Measurements from ENCODE around the gene TAAR8. TPM values are rescaled to one million over a fixed set of nuclear protein-coding genes. Genes with fewer than 3 reads are reported as not detected.

Gene TAAR8
- total and polyA plus RNA-seq, 4 experiments from 2014 or later = not detected

GRCh38 chr6:132570221-132570777 is 17.8 kb downstream of the TAAR8 start, which contains the start of gene TAAR6:
TAAR6 (plus strand) TSS chr6:132570322; CDS start chr6:132570322, 0 bp downstream.
- Histone ChIP-seq H3K4me1 (ENCODE audit: insufficient read depth, low read length) (no peaks in the 10 kb centered on the region), H3K27me3 (ENCODE audit: insufficient read depth, low read length) (no peaks in the 10 kb centered on the region), H3K9me3 (ENCODE audit: control insufficient read depth in 1 of 2, low read length in 2 of 2) (no peaks in the 10 kb centered on the region), H3K27ac (ENCODE audit: low read depth, low read length) (no peak within 1 kb of the TSS), H3K4me3 (ENCODE audit: low read length in 2 of 2) (no peak within 1 kb of the TSS), H3K36me3 (ENCODE audit: insufficient read depth, low read length) (no peaks in the 10 kb centered on the region)
- DNase-seq = no peak
- no peak within 1 kb of the TSS for H3K4me3 Mint-ChIP-seq
- intact Hi-C loops (cut with micrococcal nuclease) = no loop called here
- H3K4me1 Mint-ChIP-seq = no peaks in the 10 kb centered on the region
- no peak within 1 kb of the TSS for H3K27ac Mint-ChIP-seq
- H3K36me3 Mint-ChIP-seq = no peaks in the 10 kb centered on the region
- CTCF ChIA-PET (ENCODE audit: partially characterized antibody) = no interaction called here
- H3K27me3 Mint-ChIP-seq = peaks cover 15 to 16% of the 10 kb centered on the region in 2 donors
- H3K9me3 Mint-ChIP-seq = no peaks in the 10 kb centered on the region
- POLR2A ChIA-PET (ENCODE audit: partially characterized antibody) = no interaction called here

- Histone ChIP-seq H3K4me1 (ENCODE audit: insufficient read depth, low read length) (no peaks in the 10 kb centered on the region), H3K27me3 (ENCODE audit: insufficient read depth, low read length) (no peaks in the 10 kb centered on the region), H3K27ac (ENCODE audit: low read depth, low read length) (no peak overlapping the region), H3K36me3 (ENCODE audit: insufficient read depth, low read length) (no peaks in the 10 kb centered on the region), H3K4me3 (ENCODE audit: low read length in 2 of 2) (no peak overlapping the region), H3K9me3 (ENCODE audit: control insufficient read depth in 1 of 2, low read length in 2 of 2) (no peaks in the 10 kb centered on the region)
- DNase-seq = no peak
- intact Hi-C loops (cut with micrococcal nuclease) = no loop called here
- H3K27ac Mint-ChIP-seq = no peak overlapping the region
- H3K27me3 Mint-ChIP-seq = peaks cover 14 to 17% of the 10 kb centered on the region in 2 donors
- ChIA-PET CTCF (ENCODE audit: partially characterized antibody) (no interaction called here), POLR2A (ENCODE audit: partially characterized antibody) (no interaction called here)
- no peaks in the 10 kb centered on the region for H3K4me1 Mint-ChIP-seq
- no peaks in the 10 kb centered on the region for H3K36me3 Mint-ChIP-seq
- H3K9me3 Mint-ChIP-seq = no peaks in the 10 kb centered on the region
- no peak overlapping the region for H3K4me3 Mint-ChIP-seq
These were observed 19.3 kb downstream of the TAAR8 start for GRCh38 chr6:132571774-132572173.

GRCh38 chr6:132584698-132585097 is 32.2 kb downstream of the TAAR8 start:
- H3K4me3 Mint-ChIP-seq = no peak overlapping the region
- H3K36me3 ChIP-seq (ENCODE audit: insufficient read depth, low read length) = no peaks in the 10 kb centered on the region
- no peak overlapping the region for H3K27ac ChIP-seq (ENCODE audit: low read depth, low read length)
- no peaks in the 10 kb centered on the region for H3K9me3 ChIP-seq (ENCODE audit: control insufficient read depth in 1 of 2, low read length in 2 of 2)
- DNase-seq = no peak
- POLR2A ChIA-PET (ENCODE audit: partially characterized antibody) = no interaction called here
- H3K4me1 Mint-ChIP-seq = no peaks in the 10 kb centered on the region
- peaks cover 6 to 14% of the 10 kb centered on the region in 2 donors for H3K27me3 Mint-ChIP-seq
- CTCF ChIA-PET (ENCODE audit: partially characterized antibody) = no interaction called here
- intact Hi-C loops (cut with micrococcal nuclease) = no loop called here
- no peaks in the 10 kb centered on the region for H3K36me3 Mint-ChIP-seq
- no peak overlapping the region for H3K27ac Mint-ChIP-seq
- H3K9me3 Mint-ChIP-seq = peaks cover 0 to 5% (median 0%) of the 10 kb centered on the region in 8 donors
- H3K4me1 ChIP-seq (ENCODE audit: insufficient read depth, low read length) = no peaks in the 10 kb centered on the region
- no peak overlapping the region for H3K4me3 ChIP-seq (ENCODE audit: low read length in 2 of 2)
- no peaks in the 10 kb centered on the region for H3K27me3 ChIP-seq (ENCODE audit: insufficient read depth, low read length)

GRCh38 chr6:132587424-132587823 is 35.0 kb downstream of the TAAR8 start:
- no peaks in the 10 kb centered on the region for H3K36me3 Mint-ChIP-seq
- H3K4me1 Mint-ChIP-seq = no peaks in the 10 kb centered on the region
- ChIA-PET CTCF (ENCODE audit: partially characterized antibody) (no interaction called here), POLR2A (ENCODE audit: partially characterized antibody) (no interaction called here)
- H3K27ac Mint-ChIP-seq = no peak overlapping the region
- H3K27me3 ChIP-seq (ENCODE audit: insufficient read depth, low read length) = no peaks in the 10 kb centered on the region
- H3K4me3 Mint-ChIP-seq = no peak overlapping the region
- H3K27me3 Mint-ChIP-seq = peaks cover 5 to 12% of the 10 kb centered on the region in 2 donors
- peaks cover 0 to 3% (median 0%) of the 10 kb centered on the region in 8 donors for H3K9me3 Mint-ChIP-seq
- H3K4me1 ChIP-seq (ENCODE audit: insufficient read depth, low read length) = no peaks in the 10 kb centered on the region
- no peaks in the 10 kb centered on the region for H3K9me3 ChIP-seq (ENCODE audit: control insufficient read depth in 1 of 2, low read length in 2 of 2)
- no peak overlapping the region for H3K4me3 ChIP-seq (ENCODE audit: low read length in 2 of 2)
- no peaks in the 10 kb centered on the region for H3K36me3 ChIP-seq (ENCODE audit: insufficient read depth, low read length)
- intact Hi-C loops (cut with micrococcal nuclease) = no loop called here
- no peak for DNase-seq
- H3K27ac ChIP-seq (ENCODE audit: low read depth, low read length) = no peak overlapping the region

- H3K27ac ChIP-seq (ENCODE audit: low read depth, low read length) = no peak within 1 kb of the TSS
- Mint-ChIP-seq H3K4me1 (no peaks in the 10 kb centered on the region), H3K4me3 (no peak within 1 kb of the TSS), H3K27me3 (peaks cover 5 to 9% of the 10 kb centered on the region in 2 donors), H3K27ac (no peak within 1 kb of the TSS), H3K9me3 (peaks cover 0 to 3% (median 0%) of the 10 kb centered on the region in 8 donors), H3K36me3 (no peaks in the 10 kb centered on the region)
- POLR2A ChIA-PET (ENCODE audit: partially characterized antibody) = no interaction called here
- intact Hi-C loops (cut with micrococcal nuclease) = no loop called here
- H3K36me3 ChIP-seq (ENCODE audit: insufficient read depth, low read length) = no peaks in the 10 kb centered on the region
- no peak within 1 kb of the TSS for H3K4me3 ChIP-seq (ENCODE audit: low read length in 2 of 2)
- H3K9me3 ChIP-seq (ENCODE audit: control insufficient read depth in 1 of 2, low read length in 2 of 2) = no peaks in the 10 kb centered on the region
- H3K27me3 ChIP-seq (ENCODE audit: insufficient read depth, low read length) = no peaks in the 10 kb centered on the region
- no peak for DNase-seq
- CTCF ChIA-PET (ENCODE audit: partially characterized antibody) = no interaction called here
- no peaks in the 10 kb centered on the region for H3K4me1 ChIP-seq (ENCODE audit: insufficient read depth, low read length)
These were observed 37.0 kb downstream of the TAAR8 start, which contains the start of gene TAAR5 for GRCh38 chr6:132589454-132589853. TAAR5 (minus strand) TSS chr6:132589741; CDS start chr6:132589686, 55 bp downstream.

- no peaks in the 10 kb centered on the region for H3K36me3 ChIP-seq (ENCODE audit: insufficient read depth, low read length)
- H3K4me1 Mint-ChIP-seq = no peaks in the 10 kb centered on the region
- no peak overlapping the region for H3K27ac Mint-ChIP-seq
- H3K36me3 Mint-ChIP-seq = no peaks in the 10 kb centered on the region
- no peaks in the 10 kb centered on the region for H3K4me1 ChIP-seq (ENCODE audit: insufficient read depth, low read length)
- CTCF ChIA-PET (ENCODE audit: partially characterized antibody) = no interaction called here
- no peak for DNase-seq
- H3K27ac ChIP-seq (ENCODE audit: low read depth, low read length) = no peak overlapping the region
- no peaks in the 10 kb centered on the region for H3K27me3 ChIP-seq (ENCODE audit: insufficient read depth, low read length)
- no peak overlapping the region for H3K4me3 Mint-ChIP-seq
- intact Hi-C loops (cut with micrococcal nuclease) = no loop called here
- POLR2A ChIA-PET (ENCODE audit: partially characterized antibody) = no interaction called here
- no peaks in the 10 kb centered on the region for H3K9me3 ChIP-seq (ENCODE audit: control insufficient read depth in 1 of 2, low read length in 2 of 2)
- no peak overlapping the region for H3K4me3 ChIP-seq (ENCODE audit: low read length in 2 of 2)
- H3K27me3 Mint-ChIP-seq = peaks cover 7 to 13% of the 10 kb centered on the region in 2 donors
- H3K9me3 Mint-ChIP-seq = peaks cover 0 to 3% (median 0%) of the 10 kb centered on the region in 8 donors
These were observed 37.9 kb downstream of the TAAR8 start for GRCh38 chr6:132590362-132590761.

- ChIA-PET CTCF (ENCODE audit: partially characterized antibody) (no interaction called here), POLR2A (ENCODE audit: partially characterized antibody) (no interaction called here)
- Histone ChIP-seq H3K4me3 (ENCODE audit: low read length in 2 of 2) (no peak overlapping the region), H3K27ac (ENCODE audit: low read depth, low read length) (no peak overlapping the region), H3K4me1 (ENCODE audit: insufficient read depth, low read length) (no peaks in the 10 kb centered on the region), H3K36me3 (ENCODE audit: insufficient read depth, low read length) (no peaks in the 10 kb centered on the region), H3K27me3 (ENCODE audit: insufficient read depth, low read length) (no peaks in the 10 kb centered on the region), H3K9me3 (ENCODE audit: control insufficient read depth in 1 of 2, low read length in 2 of 2) (no peaks in the 10 kb centered on the region)
- intact Hi-C loops (cut with micrococcal nuclease) = no loop called here
- Mint-ChIP-seq H3K4me1 (no peaks in the 10 kb centered on the region), H3K36me3 (no peaks in the 10 kb centered on the region), H3K27ac (peak overlapping the region in 1 of 7 donors; percentile 1), H3K4me3 (no peak overlapping the region), H3K9me3 (peaks cover 0 to under 1% (median 0%) of the 10 kb centered on the region in 8 donors), H3K27me3 (peaks cover 8 to 13% of the 10 kb centered on the region in 2 donors)
- no peak for DNase-seq
These were observed 40.4 kb downstream of the TAAR8 start for GRCh38 chr6:132592855-132593254.

All from CD4-positive, alpha-beta memory T cell (primary cell).